ENCODE results near the gene ARSG. TPM values are rescaled to one million over a fixed set of nuclear protein-coding genes. Genes with fewer than 3 reads are reported as not detected.

ARSG gene
- polyA plus RNA-seq (2011; rRNA removed) = 1.6 and 1.7 TPM in 2 replicates
- 0.95 and 1.0 TPM in 2 replicates for polyA plus RNA-seq (2012; cell fraction: cytosol; rRNA removed)
- 0.47 and 1.3 TPM in 2 replicates for polyA plus RNA-seq (2012; cell fraction: nucleus; rRNA removed)
- polyA plus RNA-seq (2017; fragmentation: RNase III; extraction: RNeasy Plus Mini Kit Qiagen cat#74134 plus additional on column Dnase treatment) = 0.32 to 0.60 TPM (median 0.57 TPM) in 3 replicates
- polyA minus RNA-seq (2011; rRNA and poly(A)+ RNA removed) = 1.3 and 1.8 TPM in 2 replicates

- DNase-seq (ENCODE audit: low read depth in 1 of 2, low spot score in 1 of 2) (peak; percentile 65 to 74), FAIRE-seq (no peak), ATAC-seq (peak; percentile 54 to 64)
- Histone ChIP-seq H3K4me2 (peak within 1 kb of the TSS; percentile 96), H3K27ac (peak within 1 kb of the TSS; percentile 87 to 92), H3K9me3 (no peaks in the 10 kb centered on the region), H3K4me1 (peaks cover 9% of the 10 kb centered on the region; the same call in 2 of the 3 replicates), H3K4me3 (peak within 1 kb of the TSS; percentile 88)
- POLR2A ChIA-PET = interaction anchor here (0.6 to 2.5 kb wide), 9 partner anchors 13 to 110 kb away, joined by 3 to 23 read pairs (median 3); partner anchors contain the start of gene AMZ2
- WGBS (ENCODE audit: missing lambda C conversion rate) = 1% methylated on average over 34 of the region's 96 CpGs
- TF ChIP-seq POLR2A (IDR thresholded peaks at IDR 0.05; ENCODE audit: low read length) (peak; percentile 58), MYC (IDR thresholded peaks at IDR 0.05; ENCODE audit: borderline replicate concordance, low read length) (peak; percentile 95; the same call in 1 of the 2 replicates), RAD21 (conservative IDR thresholded peaks at IDR 0.05 in 1 of 2, IDR thresholded peaks at IDR 0.05 in 1 of 2) (no peak)
- TF ChIP-seq, protein P1, sequence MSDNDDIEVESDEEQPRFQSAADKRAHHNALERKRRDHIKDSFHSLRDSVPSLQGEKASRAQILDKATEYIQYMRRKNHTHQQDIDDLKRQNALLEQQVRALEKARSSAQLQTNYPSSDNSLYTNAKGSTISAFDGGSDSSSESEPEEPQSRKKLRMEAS (IDR thresholded peaks at IDR 0.05) = peak; percentile 80
- TF ChIP-seq, protein P2, sequence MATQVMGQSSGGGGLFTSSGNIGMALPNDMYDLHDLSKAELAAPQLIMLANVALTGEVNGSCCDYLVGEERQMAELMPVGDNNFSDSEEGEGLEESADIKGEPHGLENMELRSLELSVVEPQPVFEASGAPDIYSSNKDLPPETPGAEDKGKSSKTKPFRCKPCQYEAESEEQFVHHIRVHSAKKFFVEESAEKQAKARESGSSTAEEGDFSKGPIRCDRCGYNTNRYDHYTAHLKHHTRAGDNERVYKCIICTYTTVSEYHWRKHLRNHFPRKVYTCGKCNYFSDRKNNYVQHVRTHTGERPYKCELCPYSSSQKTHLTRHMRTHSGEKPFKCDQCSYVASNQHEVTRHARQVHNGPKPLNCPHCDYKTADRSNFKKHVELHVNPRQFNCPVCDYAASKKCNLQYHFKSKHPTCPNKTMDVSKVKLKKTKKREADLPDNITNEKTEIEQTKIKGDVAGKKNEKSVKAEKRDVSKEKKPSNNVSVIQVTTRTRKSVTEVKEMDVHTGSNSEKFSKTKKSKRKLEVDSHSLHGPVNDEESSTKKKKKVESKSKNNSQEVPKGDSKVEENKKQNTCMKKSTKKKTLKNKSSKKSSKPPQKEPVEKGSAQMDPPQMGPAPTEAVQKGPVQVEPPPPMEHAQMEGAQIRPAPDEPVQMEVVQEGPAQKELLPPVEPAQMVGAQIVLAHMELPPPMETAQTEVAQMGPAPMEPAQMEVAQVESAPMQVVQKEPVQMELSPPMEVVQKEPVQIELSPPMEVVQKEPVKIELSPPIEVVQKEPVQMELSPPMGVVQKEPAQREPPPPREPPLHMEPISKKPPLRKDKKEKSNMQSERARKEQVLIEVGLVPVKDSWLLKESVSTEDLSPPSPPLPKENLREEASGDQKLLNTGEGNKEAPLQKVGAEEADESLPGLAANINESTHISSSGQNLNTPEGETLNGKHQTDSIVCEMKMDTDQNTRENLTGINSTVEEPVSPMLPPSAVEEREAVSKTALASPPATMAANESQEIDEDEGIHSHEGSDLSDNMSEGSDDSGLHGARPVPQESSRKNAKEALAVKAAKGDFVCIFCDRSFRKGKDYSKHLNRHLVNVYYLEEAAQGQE (IDR thresholded peaks at IDR 0.05) = peak; percentile 27; the same call in 1 of the 2 replicates
- CTCF ChIA-PET = interaction anchor here (1.0 to 2.3 kb wide), 8 partner anchors 27 to 162 kb away, joined by 3 to 11 read pairs (median 6); no protein-coding TSS in a partner anchor
Measured at GRCh38 chr17:68290955-68291835, at the start of gene ARSG, which contains the start of gene SLC16A6. TSS of gene ARSG (plus strand) at chr17:68291495. CDS start at chr17:68307494, 15,999 bp downstream. TSS of gene SLC16A6 (minus strand) at chr17:68291127. CDS start at chr17:68278320, 12,807 bp downstream.

- TF ChIP-seq HDAC2 (IDR thresholded peaks at IDR 0.05) = no peak
- TF ChIP-seq MAFK (IDR thresholded peaks at IDR 0.05; ENCODE audit: partially characterized antibody) = peak; percentile 84
- TF ChIP-seq, protein P3, sequence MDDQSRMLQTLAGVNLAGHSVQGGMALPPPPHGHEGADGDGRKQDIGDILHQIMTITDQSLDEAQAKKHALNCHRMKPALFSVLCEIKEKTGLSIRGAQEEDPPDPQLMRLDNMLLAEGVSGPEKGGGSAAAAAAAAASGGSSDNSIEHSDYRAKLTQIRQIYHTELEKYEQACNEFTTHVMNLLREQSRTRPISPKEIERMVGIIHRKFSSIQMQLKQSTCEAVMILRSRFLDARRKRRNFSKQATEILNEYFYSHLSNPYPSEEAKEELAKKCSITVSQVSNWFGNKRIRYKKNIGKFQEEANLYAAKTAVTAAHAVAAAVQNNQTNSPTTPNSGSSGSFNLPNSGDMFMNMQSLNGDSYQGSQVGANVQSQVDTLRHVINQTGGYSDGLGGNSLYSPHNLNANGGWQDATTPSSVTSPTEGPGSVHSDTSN (IDR thresholded peaks at IDR 0.05) = no peak
- no peak for TF ChIP-seq ZC3H11A (IDR thresholded peaks at IDR 0.05)
- TF ChIP-seq ZFP36 (IDR thresholded peaks at IDR 0.05; ENCODE audit: borderline replicate concordance, partially characterized antibody) = no peak
- no peak for TF ChIP-seq CEBPB (IDR thresholded peaks at IDR 0.05)
- TF ChIP-seq PHF8 (IDR thresholded peaks at IDR 0.05; ENCODE audit: borderline replicate concordance, low read depth) = no peak
- TF ChIP-seq, protein P2 (IDR thresholded peaks at IDR 0.05) = no peak
- Histone ChIP-seq H3K4me2 (peak overlapping the region; percentile 77), H3K4me1 (peaks cover 9% of the 10 kb centered on the region; the same call in 2 of the 3 replicates), H3K9me3 (no peaks in the 10 kb centered on the region), H3K4me3 (peak overlapping the region; percentile 67), H3K27ac (peak overlapping the region in 1 of 2 experiments; percentile 94; a peak in 4 of 6 replicates)
- POLR2A ChIA-PET = interaction anchor here (1.4 to 2.1 kb wide), 6 partner anchors 13 to 212 kb away, joined by 3 to 20 read pairs (median 6); partner anchors contain the start of genes ARSG, SLC16A6 and WIPI1
- CTCF ChIA-PET = interaction anchor here (0.9 to 5.6 kb wide), 9 partner anchors 10 to 216 kb away, joined by 3 to 32 read pairs (median 5); no protein-coding TSS in a partner anchor
- peak in 1 of 2 experiments; percentile 17 for DNase-seq (ENCODE audit: low read depth in 1 of 2, low spot score in 1 of 2)
- 85% methylated on average over 24 of the region's 24 CpGs for WGBS (ENCODE audit: missing lambda C conversion rate)
- no peak for ATAC-seq
- no peak for FAIRE-seq
Measured at GRCh38 chr17:68246271-68247028, 44.8 kb upstream of the ARSG start.
